GM12872 (cell line): ENCODE data around the gene NSFL1C.
A peak's percentile ranks its signal among the peaks of the same experiment; 100 is the strongest.

Source experiments
- TF ChIP-seq, protein P1 (sequence below): IDR thresholded peaks from 3 replicates; pipeline ENCODE4 v1.5.1; 2011; ENCODE audit warnings: low read depth, mild to moderate bottlenecking, low read length, moderate library complexity; ENCODE audit not compliant: insufficient read depth

NSFL1C gene

DNA sequence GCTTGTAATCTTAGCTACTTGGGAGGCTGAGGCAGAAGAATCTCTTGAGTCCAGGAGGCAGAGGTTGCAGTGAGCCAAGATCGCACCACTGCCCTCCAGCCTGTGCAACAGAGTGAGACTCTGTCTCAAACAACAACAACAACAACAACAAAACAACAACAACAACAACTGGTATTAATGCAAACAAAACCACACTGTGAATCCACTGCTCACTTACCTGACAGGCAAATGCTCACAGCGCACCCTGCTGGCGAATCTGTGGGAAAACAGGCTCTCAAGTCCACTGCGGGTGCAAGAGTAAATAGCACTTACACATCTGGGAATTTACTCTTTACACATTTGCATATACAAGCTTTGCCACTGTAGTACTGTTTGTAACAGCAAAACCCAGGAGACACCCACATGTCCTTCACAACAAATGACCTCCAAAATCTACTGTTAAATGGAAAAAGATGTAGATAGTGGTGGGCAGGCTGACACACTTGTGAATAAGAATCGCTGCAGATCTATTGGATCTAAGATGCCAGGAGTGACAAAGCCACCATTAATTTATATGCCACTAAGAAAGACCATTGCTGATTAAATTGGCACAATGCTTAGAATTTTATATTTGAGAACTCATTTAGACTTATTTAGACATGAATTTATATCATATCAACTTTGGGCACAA lies 29.3 kb downstream of the NSFL1C start:
- TF ChIP-seq, protein P1, sequence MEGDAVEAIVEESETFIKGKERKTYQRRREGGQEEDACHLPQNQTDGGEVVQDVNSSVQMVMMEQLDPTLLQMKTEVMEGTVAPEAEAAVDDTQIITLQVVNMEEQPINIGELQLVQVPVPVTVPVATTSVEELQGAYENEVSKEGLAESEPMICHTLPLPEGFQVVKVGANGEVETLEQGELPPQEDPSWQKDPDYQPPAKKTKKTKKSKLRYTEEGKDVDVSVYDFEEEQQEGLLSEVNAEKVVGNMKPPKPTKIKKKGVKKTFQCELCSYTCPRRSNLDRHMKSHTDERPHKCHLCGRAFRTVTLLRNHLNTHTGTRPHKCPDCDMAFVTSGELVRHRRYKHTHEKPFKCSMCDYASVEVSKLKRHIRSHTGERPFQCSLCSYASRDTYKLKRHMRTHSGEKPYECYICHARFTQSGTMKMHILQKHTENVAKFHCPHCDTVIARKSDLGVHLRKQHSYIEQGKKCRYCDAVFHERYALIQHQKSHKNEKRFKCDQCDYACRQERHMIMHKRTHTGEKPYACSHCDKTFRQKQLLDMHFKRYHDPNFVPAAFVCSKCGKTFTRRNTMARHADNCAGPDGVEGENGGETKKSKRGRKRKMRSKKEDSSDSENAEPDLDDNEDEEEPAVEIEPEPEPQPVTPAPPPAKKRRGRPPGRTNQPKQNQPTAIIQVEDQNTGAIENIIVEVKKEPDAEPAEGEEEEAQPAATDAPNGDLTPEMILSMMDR: peak; percentile 93

DNA sequence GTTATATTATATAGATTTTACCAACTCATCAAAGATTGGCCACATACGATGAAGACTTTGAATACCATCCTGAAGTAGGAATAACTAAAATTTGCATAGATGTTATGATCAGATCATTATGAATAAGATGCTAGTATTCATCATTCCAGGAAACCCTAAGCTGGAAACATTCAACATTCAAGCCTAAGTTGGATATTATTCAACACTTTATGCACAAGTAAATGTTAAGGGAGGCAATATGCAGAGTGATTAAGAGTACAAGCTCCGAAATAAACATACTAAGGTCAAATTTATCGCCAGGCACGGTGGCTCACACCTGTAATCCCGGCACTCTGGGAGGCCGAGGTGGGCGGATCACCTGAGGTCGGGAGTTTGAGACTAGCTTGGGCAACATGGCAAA lies 30.4 kb downstream of the NSFL1C start:
- TF ChIP-seq, protein P1: no peak

DNA sequence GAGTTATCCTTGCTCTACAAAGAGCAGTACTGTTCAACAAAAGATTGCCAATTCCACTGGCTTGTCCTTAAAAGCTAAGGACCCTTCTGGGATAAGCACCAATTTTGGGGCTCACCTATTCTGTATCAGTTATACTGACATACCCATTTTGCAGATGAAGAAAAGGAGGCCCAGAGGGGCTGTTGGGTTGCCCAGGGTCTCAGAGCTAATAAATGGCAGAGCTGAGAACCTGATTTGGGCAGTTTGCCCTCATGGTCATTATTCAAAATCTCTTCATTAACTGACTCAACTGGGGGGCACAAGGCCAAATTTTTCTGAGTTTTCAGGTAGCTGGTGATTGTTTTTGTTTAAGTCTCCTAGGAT lies 31.3 kb downstream of the NSFL1C start:
- TF ChIP-seq, protein P1: no peak

DNA sequence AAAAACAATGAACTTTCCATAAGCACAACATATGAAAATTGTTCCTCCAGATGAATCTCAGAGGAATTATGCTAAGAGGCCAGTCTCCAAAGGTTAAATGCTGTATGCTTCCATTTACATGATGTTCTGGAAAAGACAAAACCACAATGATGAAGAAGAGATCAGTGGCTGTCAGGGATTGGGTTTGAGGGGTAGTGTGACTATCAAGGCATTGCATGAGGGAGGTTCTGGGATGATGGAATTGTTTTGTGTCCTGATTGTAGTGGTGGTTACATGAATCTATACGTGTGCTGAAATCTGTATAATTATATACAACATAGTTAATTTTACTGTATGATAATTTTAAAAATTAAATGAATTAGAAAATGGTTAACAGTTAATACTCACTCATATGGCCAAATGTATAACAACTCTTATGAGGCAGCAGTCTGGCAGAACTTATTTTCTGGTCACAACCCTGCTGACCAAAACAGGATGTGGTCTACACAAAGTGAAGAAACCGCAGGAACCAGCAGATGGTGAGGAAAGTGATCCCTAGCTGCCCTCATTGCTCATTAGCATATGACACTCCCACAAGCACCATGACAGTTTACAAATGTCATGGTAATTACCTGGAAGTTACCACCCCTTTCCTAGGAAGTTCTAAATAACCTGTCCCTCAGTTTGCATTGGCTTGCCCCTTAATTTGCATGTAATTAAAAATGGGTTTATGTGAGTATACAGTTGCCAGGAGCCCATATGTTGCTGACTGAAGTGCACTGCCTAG lies 31.9 kb downstream of the NSFL1C start:
- TF ChIP-seq, protein P1: no peak

DNA sequence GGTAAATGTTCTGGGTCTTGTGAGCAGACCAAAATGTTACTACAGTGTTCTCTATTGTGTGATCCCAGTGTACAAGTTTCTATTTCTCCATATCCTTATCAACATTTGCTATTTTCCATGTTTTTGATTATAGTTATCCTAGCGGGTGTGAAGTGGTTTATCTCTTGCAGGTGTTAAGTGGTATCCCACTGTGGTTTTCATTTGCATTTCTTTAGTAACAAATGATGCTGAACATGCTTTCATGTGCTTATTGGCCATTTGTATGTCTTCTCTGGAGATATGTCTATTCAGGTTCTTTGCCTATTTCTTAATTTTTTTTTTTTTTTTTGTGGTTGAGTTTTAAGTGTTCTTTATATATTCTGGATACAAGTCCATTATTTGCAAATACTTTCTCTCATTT lies 35.5 kb downstream of the NSFL1C start:
- TF ChIP-seq, protein P1: no peak

DNA sequence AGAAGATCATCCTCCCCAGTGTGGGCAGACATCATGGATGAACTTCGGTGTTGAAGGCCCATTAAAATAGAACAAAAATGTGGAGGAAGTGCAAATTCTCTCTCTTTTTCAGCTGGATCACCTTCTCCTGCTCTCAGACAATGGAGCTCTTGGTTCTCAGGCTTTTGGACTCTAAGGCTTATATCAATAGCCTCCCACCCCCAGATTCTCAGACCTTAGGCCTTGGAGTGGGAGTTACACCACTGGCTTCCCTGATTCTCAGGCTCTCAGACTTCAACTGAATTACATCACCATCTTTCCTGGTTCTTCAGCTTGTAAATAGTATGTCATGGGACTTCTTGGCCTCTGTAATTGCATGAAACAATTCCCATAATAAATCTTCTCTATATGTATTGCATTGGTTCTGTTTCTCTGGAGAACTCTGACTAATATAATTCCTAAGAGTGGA lies 36.6 kb downstream of the NSFL1C start:
- TF ChIP-seq, protein P1: no peak

DNA sequence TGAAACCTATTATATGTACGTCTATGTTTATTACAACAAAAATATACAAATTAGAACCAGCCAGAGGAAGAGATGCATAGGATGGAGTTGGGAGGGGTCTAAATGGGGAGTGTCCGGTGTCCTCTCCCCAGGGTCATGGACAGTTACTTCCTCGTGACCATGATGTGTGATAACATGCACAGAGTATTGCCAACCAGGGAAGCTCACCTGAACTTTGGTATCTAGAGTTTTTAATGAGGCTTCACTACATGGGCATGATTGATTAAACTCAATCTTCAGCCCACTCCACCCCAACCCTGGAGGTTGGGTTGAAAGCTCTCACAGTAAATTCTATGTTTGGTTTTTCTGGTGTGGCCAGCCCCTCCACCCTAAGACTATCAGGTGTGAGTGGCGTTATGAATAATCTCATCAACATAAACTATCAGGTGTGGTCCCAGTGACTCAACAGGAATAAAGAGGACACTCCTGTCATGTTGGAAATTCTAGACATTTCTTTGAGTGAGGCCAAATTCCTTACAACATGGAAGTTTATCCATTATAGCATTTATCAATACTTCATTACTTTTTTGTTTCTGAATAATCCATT lies 37.4 kb downstream of the NSFL1C start:
- TF ChIP-seq, protein P1: no peak
